Hematopoietic multipotent progenitor cell treated with erythropoietin and hydrocortisone succinate and interleukin-3 and kit ligand, for 17 days (in vitro differentiated cells): ENCODE data around the gene MTMR4.
"Not testable (repeated sequence)": the region's sequence is repeated elsewhere in the genome, so short reads cannot be mapped to it uniquely, and the experiment has no call there.

Source experiments
- DNase-seq: peaks from one replicate; pipeline ENCODE4 v3.0.0-alpha.2; 2015; ENCODE audit warnings: low spot score

MTMR4 gene

GRCh38 chr17:58525239-58525638 lies 10.8 kb upstream of the MTMR4 start:
- DNase-seq: no peak

- DNase-seq: no peak
Observed at GRCh38 chr17:58521680-58522079, 7.2 kb upstream of the MTMR4 start.

- no peak for DNase-seq
Observed at GRCh38 chr17:58520843-58521430, 6.5 kb upstream of the MTMR4 start.

- DNase-seq: peak; percentile 100
Observed at GRCh38 chr17:58517928-58518609, 3.6 kb upstream of the MTMR4 start.

GRCh38 chr17:58517378-58517927 lies 3.0 kb upstream of the MTMR4 start:
- DNase-seq: peak; percentile 95

GRCh38 chr17:58516644-58517377 lies 2.4 kb upstream of the MTMR4 start:
- peak; percentile 44 for DNase-seq

GRCh38 chr17:58515286-58515685 lies 848 bp upstream of the MTMR4 start:
- DNase-seq: no peak

GRCh38 chr17:58514770-58515157 lies 326 bp upstream of the MTMR4 start:
- DNase-seq: no peak

GRCh38 chr17:58513267-58513964 lies 1.0 kb downstream of the MTMR4 start:
- DNase-seq: peak; percentile 20

- DNase-seq: no peak
Observed at GRCh38 chr17:58510075-58510474, 4.4 kb downstream of the MTMR4 start.

- DNase-seq: no peak
Observed at GRCh38 chr17:58508341-58509067, 5.9 kb downstream of the MTMR4 start.

- DNase-seq: no peak
Observed at GRCh38 chr17:58507123-58507634, 7.3 kb downstream of the MTMR4 start.

- no peak for DNase-seq
Observed at GRCh38 chr17:58506354-58507080, 7.9 kb downstream of the MTMR4 start.

GRCh38 chr17:58504826-58505351 lies 9.5 kb downstream of the MTMR4 start:
- no peak for DNase-seq

- no peak for DNase-seq
Observed at GRCh38 chr17:58503866-58504265, 10.6 kb downstream of the MTMR4 start.

- not testable (repeated sequence) for DNase-seq
Observed at GRCh38 chr17:58503134-58503533, 11.3 kb downstream of the MTMR4 start.

GRCh38 chr17:58501451-58501850 lies 13.0 kb downstream of the MTMR4 start:
- no peak for DNase-seq

- DNase-seq: no peak
Observed at GRCh38 chr17:58498177-58498828, 16.1 kb downstream of the MTMR4 start.

- no peak for DNase-seq
Observed at GRCh38 chr17:58493506-58493905, 20.9 kb downstream of the MTMR4 start.
